HepG2 (cell line): ENCODE results near the gene FLT3LG. TPM values are rescaled to one million over a fixed set of nuclear protein-coding genes. Genes with fewer than 3 reads are reported as not detected.

Experiments
- ATAC-seq: fragments of 200-7000 bp; cut with Tn5 transposase; 3 replicates; pipeline ENCODE4 v1.9.1; 2020; ENCODE audit warnings: mild to moderate bottlenecking, moderate library complexity
- BruUV-seq: library from RNA; stranded (reverse); fragments of 400-500 nt; replicated peaks from 2 replicates; lab custom pipeline; 2021; lab: Mats Ljungman, UMichigan
- CTCF ChIA-PET: fragments of 300-600 bp; formaldehyde crosslinking; extraction: SDS; loops from one replicate; lab custom pipeline; 2021; ENCODE audit warnings: low total read pairs, inconsistent platforms, low intra/inter-chr PET ratio; lab: Yijun Ruan, JAX
- POLR2A ChIA-PET: fragments of 350-600 bp; sonication (Branson Sonifier 250); formaldehyde crosslinking; loops from one replicate; lab custom pipeline; 2020; ENCODE audit warnings: antibody characterized with exemption, inconsistent platforms; lab: Yijun Ruan, JAX
- DNase-seq: peaks from one replicate; pipeline ENCODE4 v3.0.0-alpha.2; 2015; ENCODE audit warnings: low spot score
- FAIRE-seq: peaks from 3 replicates; lab custom pipeline; 2011; peaks lifted over from hg19 to GRCh38; lab: Jason Lieb, UNC
- H2AFZ ChIP-seq: one replicate; pipeline ENCODE4 v1.6.1; 2011; ENCODE audit warnings: low read length, inconsistent platforms
- H3K27ac ChIP-seq: fragments of 300-600 bp; 3 replicates; pipeline ENCODE4 v1.8.0; 2011; ENCODE audit warnings: mixed run types, mild to moderate bottlenecking, mixed read lengths, low read length, inconsistent platforms; ENCODE audit not compliant: insufficient read depth; ENCODE audit errors: extremely low read length
- H3K27me3 ChIP-seq, 2 experiments: fragments of 200-600 bp in 1 of 2; 2 replicates in 1 of 2; 3 replicates in 1 of 2; pipeline versions ENCODE4 v1.6.0 to v1.8.0; 2011; ENCODE audit warnings: low read length in 2 of 2, mild to moderate bottlenecking in 2 of 2, moderate library complexity in 2 of 2, inconsistent platforms in 1 of 2; ENCODE audit not compliant: insufficient read depth in 2 of 2, control insufficient read depth in 1 of 2
- H3K36me3 ChIP-seq, 2 experiments: fragments of 200-600 bp in 1 of 2; replicated peaks in 1 of 2; 2 replicates in 1 of 2; 3 replicates in 1 of 2; pipeline versions ENCODE4 v1.5.1 to v1.8.0; 2011; ENCODE audit warnings: low read length in 2 of 2, inconsistent platforms in 1 of 2; ENCODE audit not compliant: insufficient read depth in 2 of 2, control insufficient read depth in 1 of 2
- H3K4me1 ChIP-seq: 2 replicates; pipeline ENCODE4 v1.5.1; 2012; ENCODE audit warnings: low read length, inconsistent platforms; ENCODE audit not compliant: insufficient read depth
- H3K4me2 ChIP-seq: 2 replicates; pipeline ENCODE4 v1.6.0; 2011; ENCODE audit warnings: low read depth, low read length, inconsistent platforms
- H3K4me3 ChIP-seq, 3 experiments: fragments of 200-600 bp in 1 of 3; sonication (generic), shearing (Covaris generic) in 1 of 3; replicated peaks in 1 of 3; 2 replicates each; pipeline ENCODE4 v1.5.1; 2011 to 2016; ENCODE audit warnings: low read length in 3 of 3, inconsistent platforms in 2 of 3, low read depth in 2 of 3, mild to moderate bottlenecking in 2 of 3, control low read depth in 1 of 3, mixed read lengths in 1 of 3; ENCODE audit not compliant: insufficient read depth in 1 of 3
- H3K79me2 ChIP-seq: one replicate; pipeline ENCODE4 v1.6.1; 2011; ENCODE audit warnings: low read length, inconsistent platforms; ENCODE audit not compliant: insufficient read depth
- H3K9ac ChIP-seq: 2 replicates; pipeline ENCODE4 v1.6.0; 2011; ENCODE audit warnings: mild to moderate bottlenecking, low read depth, low read length, inconsistent platforms; ENCODE audit not compliant: insufficient read depth
- H3K9me3 ChIP-seq: 2 replicates; pipeline ENCODE4 v1.5.1; 2012; ENCODE audit warnings: mild to moderate bottlenecking, low read length
- H4K20me1 ChIP-seq: 2 replicates; pipeline ENCODE4 v1.6.0; 2011; ENCODE audit warnings: inconsistent platforms, mild to moderate bottlenecking, low read length, moderate library complexity; ENCODE audit not compliant: insufficient read depth
- HHEX ChIP-seq: IDR thresholded peaks from 2 replicates; pipeline ENCODE4 v1.6.1; 2016; ENCODE audit warnings: control low read depth
- LRRFIP1 ChIP-seq: sonication (generic); formaldehyde crosslinking; conservative IDR thresholded peaks from 2 replicates; pipeline ENCODE4 v1.4.0; 2020; ENCODE audit warnings: missing genetic modification reagents
- PCBP2 ChIP-seq: fragments of 200-400 bp; formaldehyde crosslinking; optimal IDR thresholded peaks from 2 replicates; pipeline ENCODE3; 2018; ENCODE audit warnings: low read length, low read depth; ENCODE audit not compliant: poor library complexity, severe bottlenecking
- TAF15 ChIP-seq: fragments of 200-400 bp; formaldehyde crosslinking; IDR thresholded peaks from one replicate; pipeline ENCODE4 v1.6.1; 2018; ENCODE audit warnings: mild to moderate bottlenecking, low read depth, low read length; ENCODE audit not compliant: poor library complexity, severe bottlenecking
- ZNF205 ChIP-seq: IDR thresholded peaks from 2 replicates; pipeline ENCODE4 v1.6.1; 2018; ENCODE audit warnings: missing biosample characterization, missing genetic modification reagents
- ZNF777 ChIP-seq: sonication (generic); formaldehyde crosslinking; IDR thresholded peaks from 2 replicates; pipeline ENCODE4 v1.4.0; 2020; ENCODE audit warnings: missing genetic modification reagents
- WGBS: methylation state at CpG from one replicate; pipeline ENCODE4 v1.1.6; 2017; ENCODE audit warnings: low lambda C conversion rate; 5-methylcytosine and 5-hydroxymethylcytosine counted together
- in situ Hi-C: cut with HindIII; loops from 2 replicates; pipeline ENCODE4 v1.10.0; 2017; ENCODE audit warnings: low pct_unique_long_range_greater_than_20kb; ENCODE audit not compliant: extremely low pct_ligation_motif_present
- intact Hi-C: fragments of 100-400 bp; cut with micrococcal nuclease; formaldehyde crosslinking; loops from one replicate; pipeline ENCODE4 v1.10.0; 2022; ENCODE audit not compliant: unreplicated experiment
- polyA plus RNA-seq, 8 experiments: library from polyadenylated mRNA; depleted of rRNA in 3 of 8; stranded (reverse) in 7 of 8; unstranded in 1 of 8; fragments of >200 nt; fragmentation: Illumina TruSeq in 4 of 8; extraction: Trizol in 4 of 8; gene quantifications; 2 replicates each; pipeline versions ENCODE4 v1.2.1 to v1.2.3, GENCODE V29; 2011 to 2016; ENCODE audit warnings: low read depth in 4 of 8, missing spikeins in 1 of 8, mixed read lengths in 1 of 8; ENCODE audit not compliant: insufficient read depth in 1 of 8
- total RNA-seq, 5 experiments: library from RNA; depleted of rRNA; stranded (reverse); fragments of >200 nt; fragmentation: Illumina TruSeq; extraction: Trizol; gene quantifications; 2 replicates each; pipeline ENCODE4 v1.2.3, GENCODE V29; 2016; ENCODE audit warnings: low read depth in 1 of 5

The FLT3LG gene
- total and polyA plus RNA-seq, 2 of the 13 experiments (the other 11 are each of a cell fraction or from before 2014, with no cell fraction given): 1.5 to 2.6 TPM

GRCh38 chr19:49528211-49528771 lies 54.3 kb downstream of the FLT3LG start (continued):
- TF ChIP-seq LRRFIP1 (CRISPR knock-in tag): no peak
- no peak for TF ChIP-seq PCBP2
- TF ChIP-seq ZNF205 (CRISPR knock-in tag): no peak
- no peak for TF ChIP-seq TAF15
- TF ChIP-seq ZNF777 (CRISPR knock-in tag): no peak

GRCh38 chr19:49530708-49531107 lies 56.7 kb downstream of the FLT3LG start:
- Histone ChIP-seq H3K27ac (no peak overlapping the region), H3K4me2 (no peak overlapping the region), H2AFZ (no peak overlapping the region), H3K9me3 (no peaks in the 10 kb centered on the region), H3K79me2 (no peaks in the 10 kb centered on the region)
- POLR2A ChIA-PET: interaction anchor here (1.0 kb wide), 1 partner anchor 17 kb away, joined by 4 read pairs; no protein-coding TSS in a partner anchor
- CTCF ChIA-PET: no interaction called here
- BruUV-seq: no TSS peak
- FAIRE-seq: no peak
- no peak for TF ChIP-seq HHEX (CRISPR knock-in tag)
- TF ChIP-seq, all 625 proteins: peak for 0
- 94% methylated on average over 7 of the region's 7 CpGs for WGBS
- Histone ChIP-seq H3K4me3 (no peak overlapping the region), H4K20me1 (no peaks in the 10 kb centered on the region), H3K36me3 (peaks cover 11 to 26% of the 10 kb centered on the region in 2 experiments; a peak in 4 of 5 replicates), H3K4me1 (no peaks in the 10 kb centered on the region), H3K9ac (no peak overlapping the region), H3K27me3 (no peaks in the 10 kb centered on the region)
- intact Hi-C loops: no loop called here
- ATAC-seq (no peak), DNase-seq (no peak)
- in situ Hi-C loops: no loop called here
